Mesendoderm (in vitro differentiated cells): ENCODE measurements around the gene TBATA.

Experiments
- DNase-seq: peaks from one replicate; pipeline ENCODE4 v3.0.0; 2013
- H2AK5ac ChIP-seq: 2 replicates; pipeline ENCODE4 v1.6.1; 2013; ENCODE audit warnings: low read length, inconsistent platforms
- H2BK120ac ChIP-seq: 2 replicates; pipeline ENCODE4 v1.6.1; 2013; ENCODE audit warnings: low read depth, mild to moderate bottlenecking, low read length, moderate library complexity, mixed read lengths
- H2BK15ac ChIP-seq: replicated peaks from 2 replicates; pipeline ENCODE4 v1.6.1; 2013; ENCODE audit warnings: low read depth, mild to moderate bottlenecking, moderate library complexity
- H2BK5ac ChIP-seq: 2 replicates; pipeline ENCODE4 v1.6.1; 2013; ENCODE audit warnings: low read length, inconsistent platforms
- H3K18ac ChIP-seq: 2 replicates; pipeline ENCODE4 v1.6.1; 2013; ENCODE audit warnings: mild to moderate bottlenecking, low read length, mixed read lengths
- H3K23ac ChIP-seq: one replicate; pipeline ENCODE4 v1.6.1; 2013; ENCODE audit warnings: low read length
- H3K27ac ChIP-seq: 2 replicates; pipeline ENCODE4 v1.5.1; 2013; ENCODE audit warnings: low read depth, mild to moderate bottlenecking, inconsistent platforms, low read length, moderate library complexity
- H3K27me3 ChIP-seq: 2 replicates; pipeline ENCODE4 v1.6.1; 2013; ENCODE audit warnings: low read length, control low read depth, mild to moderate bottlenecking, inconsistent platforms; ENCODE audit not compliant: insufficient read depth, poor library complexity
- H3K36me3 ChIP-seq: 2 replicates; pipeline ENCODE4 v1.6.1; 2013; ENCODE audit warnings: low read length, inconsistent platforms; ENCODE audit not compliant: control insufficient read depth, insufficient read depth
- H3K4ac ChIP-seq: one replicate; pipeline ENCODE4 v1.6.1; 2013; ENCODE audit warnings: low read depth, mild to moderate bottlenecking, low read length, moderate library complexity
- H3K4me1 ChIP-seq: 2 replicates; pipeline ENCODE4 v1.6.1; 2013; ENCODE audit warnings: low read depth, low read length, inconsistent platforms; ENCODE audit not compliant: control insufficient read depth
- H3K4me2 ChIP-seq: 2 replicates; pipeline ENCODE4 v1.6.1; 2013; ENCODE audit warnings: low read length
- H3K4me3 ChIP-seq: 2 replicates; pipeline ENCODE4 v1.5.1; 2013; ENCODE audit warnings: mild to moderate bottlenecking, low read length
- H3K56ac ChIP-seq: one replicate; pipeline ENCODE4 v1.6.1; 2013; ENCODE audit warnings: low read length
- H3K79me1 ChIP-seq: 2 replicates; pipeline ENCODE4 v1.6.1; 2013; ENCODE audit warnings: low read length, inconsistent platforms
- H3K79me2 ChIP-seq: 2 replicates; pipeline ENCODE4 v1.6.1; 2013; ENCODE audit warnings: mild to moderate bottlenecking, low read length; ENCODE audit not compliant: control insufficient read depth, insufficient read depth
- H3K9ac ChIP-seq: 2 replicates; pipeline ENCODE4 v1.6.1; 2013; ENCODE audit warnings: low read length, inconsistent platforms
- H4K5ac ChIP-seq: one replicate; pipeline ENCODE4 v1.6.1; 2013; ENCODE audit warnings: low read length
- H4K8ac ChIP-seq: one replicate; pipeline ENCODE4 v1.6.1; 2013; ENCODE audit warnings: low read depth, mild to moderate bottlenecking, control low read depth, low read length, moderate library complexity
- WGBS: extraction: QIAGEN DNeasy Blood & Tissue Kit; methylation state at CpG from one replicate; pipeline ENCODE4 v1.1.7; 2013; ENCODE audit warnings: low lambda C conversion rate, missing lambda C conversion rate; ENCODE audit not compliant: insufficient coverage; ENCODE audit errors: extremely low coverage; 5-methylcytosine and 5-hydroxymethylcytosine counted together

The TBATA gene

DNA sequence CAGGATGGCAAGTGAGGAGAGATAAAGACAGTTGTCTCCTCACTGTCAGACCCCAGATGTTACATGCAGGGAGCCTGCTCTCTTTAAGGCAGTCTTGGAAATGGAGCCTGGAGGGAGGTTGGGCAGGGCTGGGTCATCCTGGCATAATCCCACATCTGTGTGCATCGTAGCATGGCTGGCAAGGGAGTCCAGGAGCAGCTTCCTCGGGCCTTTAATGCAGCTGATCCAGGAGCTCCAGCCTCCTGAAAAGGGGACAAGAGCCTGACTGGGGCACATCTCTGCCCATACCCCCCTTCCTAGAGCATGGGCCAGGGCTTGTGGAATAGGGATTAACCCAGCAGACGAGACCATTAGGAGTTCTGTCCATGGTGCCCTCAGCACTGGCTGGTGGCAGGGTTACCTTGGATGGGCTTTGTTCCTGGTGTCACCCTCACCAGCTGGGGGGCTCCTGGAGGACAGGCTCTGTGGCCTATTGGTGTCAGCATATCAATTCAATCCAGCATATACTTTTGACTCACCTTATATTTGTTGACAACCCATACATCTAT lies 34.9 kb downstream of the TBATA start:
- no peak overlapping the region for H4K8ac ChIP-seq
- no peak overlapping the region for H2BK120ac ChIP-seq
- H3K4ac ChIP-seq: no peak overlapping the region
- no CpG with 5 or more reads among the region's 3 CpGs for WGBS
- no peak overlapping the region for H2AK5ac ChIP-seq
- H3K27ac ChIP-seq: no peak overlapping the region
- H2BK5ac ChIP-seq: no peak overlapping the region
- no peak overlapping the region for H3K4me3 ChIP-seq
- no peaks in the 10 kb centered on the region for H3K36me3 ChIP-seq
- H4K5ac ChIP-seq: no peak overlapping the region
- no peak for DNase-seq
- H3K23ac ChIP-seq: no peak overlapping the region
- no peak overlapping the region for H3K4me2 ChIP-seq
- H3K18ac ChIP-seq: no peak overlapping the region
- H3K9ac ChIP-seq: no peak overlapping the region
- H3K56ac ChIP-seq: no peak overlapping the region
- H3K27me3 ChIP-seq: no peaks in the 10 kb centered on the region
- H3K79me2 ChIP-seq: no peaks in the 10 kb centered on the region
- no peak overlapping the region for H2BK15ac ChIP-seq
- H3K79me1 ChIP-seq: no peaks in the 10 kb centered on the region
- H3K4me1 ChIP-seq: no peaks in the 10 kb centered on the region

DNA sequence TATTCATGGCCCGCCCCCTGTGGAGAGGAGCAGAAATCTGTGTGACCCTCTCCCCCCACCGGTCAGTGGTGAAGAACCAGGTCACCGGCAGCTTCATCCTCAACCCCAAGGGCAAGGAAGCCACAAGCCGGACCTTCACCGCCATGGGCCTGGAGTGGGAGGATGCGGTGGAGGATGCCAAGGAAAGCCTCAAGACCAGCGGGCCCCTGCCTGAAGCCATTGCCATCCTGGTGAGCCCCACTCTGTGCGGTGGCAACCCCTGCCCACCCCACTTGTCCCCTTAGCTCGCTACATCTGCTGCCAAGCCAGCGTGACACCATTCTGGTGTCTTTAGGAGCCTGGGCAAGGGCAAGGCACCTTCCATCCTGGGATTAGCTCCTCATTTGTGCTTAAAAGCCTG lies 35.4 kb downstream of the TBATA start:
- H3K9ac ChIP-seq: no peak overlapping the region
- H2AK5ac ChIP-seq: no peak overlapping the region
- H3K23ac ChIP-seq: no peak overlapping the region
- H3K4me3 ChIP-seq: no peak overlapping the region
- H2BK15ac ChIP-seq: no peak overlapping the region
- no CpG with 5 or more reads among the region's 10 CpGs for WGBS
- H3K4ac ChIP-seq: no peak overlapping the region
- no peak overlapping the region for H2BK120ac ChIP-seq
- H4K8ac ChIP-seq: no peak overlapping the region
- H2BK5ac ChIP-seq: no peak overlapping the region
- no peaks in the 10 kb centered on the region for H3K79me1 ChIP-seq
- H3K79me2 ChIP-seq: no peaks in the 10 kb centered on the region
- H3K4me2 ChIP-seq: no peak overlapping the region
- no peak overlapping the region for H3K27ac ChIP-seq
- no peak overlapping the region for H3K56ac ChIP-seq
- H3K4me1 ChIP-seq: no peaks in the 10 kb centered on the region
- H3K18ac ChIP-seq: no peak overlapping the region
- DNase-seq: no peak
- no peaks in the 10 kb centered on the region for H3K36me3 ChIP-seq
- no peak overlapping the region for H4K5ac ChIP-seq
- no peaks in the 10 kb centered on the region for H3K27me3 ChIP-seq

DNA sequence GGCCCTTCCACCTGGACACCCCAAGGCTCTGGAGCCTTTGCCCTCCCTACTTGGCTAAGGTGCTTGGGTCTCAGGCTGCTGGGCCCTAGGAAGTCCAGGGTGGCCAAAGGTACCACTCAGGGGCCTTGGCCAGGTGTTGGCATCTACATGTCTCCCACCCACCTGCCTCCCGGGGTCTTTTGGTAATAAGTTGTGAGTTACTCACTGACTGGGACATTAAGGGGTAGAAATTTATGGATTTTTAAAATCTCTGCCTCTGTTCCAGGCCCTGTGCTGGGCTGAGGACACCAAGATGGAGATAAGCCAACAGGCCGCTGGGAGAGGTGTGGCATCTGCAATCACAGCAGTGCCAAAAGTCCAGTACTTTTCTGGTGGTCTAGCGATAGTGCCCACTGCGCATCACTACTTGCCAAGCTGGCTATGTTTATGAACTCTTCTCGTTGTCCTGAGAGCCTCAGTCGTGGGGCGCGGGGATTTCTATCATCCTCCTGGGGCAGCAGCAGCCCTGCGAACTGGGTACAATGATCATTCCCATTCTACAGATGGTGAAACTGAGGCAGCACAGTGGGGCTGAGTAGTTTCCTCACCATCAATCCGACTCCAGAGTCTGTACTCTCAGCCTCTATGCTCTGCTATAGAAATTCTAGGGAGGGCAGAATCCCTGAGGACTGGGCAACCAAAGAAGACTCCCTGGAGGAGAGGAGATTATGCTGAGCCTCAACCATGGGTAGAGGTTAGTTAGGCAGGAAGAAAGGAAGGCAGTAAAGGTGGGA lies 36.2 kb downstream of the TBATA start:
- no peak overlapping the region for H3K56ac ChIP-seq
- H3K79me2 ChIP-seq: no peaks in the 10 kb centered on the region

DNA sequence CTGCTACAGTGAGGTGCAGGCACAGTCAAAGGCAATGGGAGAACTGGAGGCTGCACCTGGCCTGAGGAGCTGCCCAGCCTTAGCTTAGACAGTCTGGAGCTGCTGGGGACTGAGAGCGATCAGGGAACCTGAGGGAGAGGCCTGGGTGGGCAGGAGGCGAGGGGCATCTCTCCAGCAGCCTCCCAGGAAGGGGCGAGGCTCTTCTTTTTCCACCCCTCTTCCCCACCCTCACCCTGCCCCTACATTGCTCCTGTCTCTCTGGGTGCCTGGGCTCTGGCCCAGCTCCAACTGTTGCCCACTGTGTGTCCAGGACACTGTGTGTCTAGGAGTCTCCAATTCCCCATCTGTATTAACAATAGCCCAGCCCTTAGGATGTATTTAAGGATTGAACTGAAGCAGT lies 36.9 kb downstream of the TBATA start:
- DNase-seq: no peak
- no CpG with 5 or more reads among the region's 3 CpGs for WGBS
- H3K56ac ChIP-seq: no peak overlapping the region

More for the DNA sequence above, 36.2 kb downstream of the TBATA start:
- H3K27ac ChIP-seq: no peak overlapping the region
- H3K4ac ChIP-seq: no peak overlapping the region
- H3K4me1 ChIP-seq: no peaks in the 10 kb centered on the region
- H2BK120ac ChIP-seq: no peak overlapping the region
- no peak overlapping the region for H3K18ac ChIP-seq
- H4K8ac ChIP-seq: no peak overlapping the region
- H3K79me1 ChIP-seq: no peaks in the 10 kb centered on the region
- H3K27me3 ChIP-seq: no peaks in the 10 kb centered on the region
- DNase-seq: no peak
- no peak overlapping the region for H4K5ac ChIP-seq
- no peak overlapping the region for H3K23ac ChIP-seq
- no CpG with 5 or more reads among the region's 10 CpGs for WGBS
- H2AK5ac ChIP-seq: no peak overlapping the region
- H3K4me2 ChIP-seq: no peak overlapping the region
- no peaks in the 10 kb centered on the region for H3K36me3 ChIP-seq
- H3K9ac ChIP-seq: no peak overlapping the region
- H2BK5ac ChIP-seq: no peak overlapping the region
- H2BK15ac ChIP-seq: no peak overlapping the region
- no peak overlapping the region for H3K4me3 ChIP-seq

DNA sequence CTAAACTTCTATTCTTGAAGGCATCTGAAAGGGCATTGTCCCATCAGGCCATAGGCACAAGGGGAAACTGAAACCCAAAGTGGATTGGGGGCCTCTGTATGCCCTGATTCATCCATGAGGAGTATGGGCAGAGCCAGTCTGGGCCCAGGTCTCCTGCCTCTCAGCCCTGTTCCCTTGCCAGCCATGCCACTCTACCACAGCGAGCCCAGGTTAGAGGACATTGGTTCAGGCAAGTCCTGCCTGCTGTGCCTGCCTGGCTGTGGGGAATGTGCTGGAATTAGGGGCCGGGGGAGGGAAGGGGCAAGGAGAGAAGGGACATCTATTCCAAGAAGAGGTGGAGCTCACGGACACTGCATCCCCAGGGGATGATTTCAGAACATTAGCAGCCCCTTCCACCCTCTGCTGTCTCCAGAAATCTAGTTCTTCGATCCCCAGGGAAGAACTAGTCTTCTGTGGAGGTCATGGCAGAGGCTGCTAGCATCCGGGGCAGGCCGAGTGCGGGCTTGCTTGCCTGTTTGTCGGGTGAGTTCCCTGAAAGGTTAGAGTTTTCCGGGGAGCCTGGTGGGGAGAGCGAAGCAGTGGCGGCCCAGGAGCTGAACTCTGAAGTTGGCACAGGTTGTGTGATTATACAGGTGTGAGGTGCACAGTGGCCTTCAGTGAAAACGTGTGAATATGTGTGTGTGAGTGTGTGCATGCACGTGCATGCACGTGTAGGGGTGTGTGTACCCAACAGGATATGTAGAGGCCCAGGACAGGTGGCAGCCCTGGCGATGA lies 37.8 kb downstream of the TBATA start:
- H3K4me1 ChIP-seq: no peaks in the 10 kb centered on the region
- no peak overlapping the region for H3K18ac ChIP-seq
- H3K9ac ChIP-seq: no peak overlapping the region
- no peak overlapping the region for H3K23ac ChIP-seq
- H3K4me2 ChIP-seq: no peak overlapping the region
- H3K56ac ChIP-seq: no peak overlapping the region
- no peak overlapping the region for H3K4me3 ChIP-seq
- WGBS: no CpG with 5 or more reads among the region's 15 CpGs
- H2BK5ac ChIP-seq: no peak overlapping the region
- no peak overlapping the region for H4K8ac ChIP-seq
- H3K4ac ChIP-seq: no peak overlapping the region
- H3K27me3 ChIP-seq: no peaks in the 10 kb centered on the region
- H2BK15ac ChIP-seq: no peak overlapping the region
- no peak for DNase-seq
- H2BK120ac ChIP-seq: no peak overlapping the region
- H2AK5ac ChIP-seq: no peak overlapping the region
- H3K79me1 ChIP-seq: no peaks in the 10 kb centered on the region
- H4K5ac ChIP-seq: no peak overlapping the region
- no peak overlapping the region for H3K27ac ChIP-seq
- H3K36me3 ChIP-seq: no peaks in the 10 kb centered on the region
- H3K79me2 ChIP-seq: no peaks in the 10 kb centered on the region

More for the DNA sequence above, 36.9 kb downstream of the TBATA start:
- no peaks in the 10 kb centered on the region for H3K79me1 ChIP-seq
- no peak overlapping the region for H2AK5ac ChIP-seq
- H3K4me1 ChIP-seq: no peaks in the 10 kb centered on the region
- H3K4me2 ChIP-seq: no peak overlapping the region
- H3K4me3 ChIP-seq: no peak overlapping the region
- no peaks in the 10 kb centered on the region for H3K79me2 ChIP-seq
- H3K18ac ChIP-seq: no peak overlapping the region
- no peaks in the 10 kb centered on the region for H3K36me3 ChIP-seq
- no peak overlapping the region for H4K5ac ChIP-seq
- H2BK5ac ChIP-seq: no peak overlapping the region
- no peak overlapping the region for H3K23ac ChIP-seq
- no peak overlapping the region for H3K9ac ChIP-seq
- H4K8ac ChIP-seq: no peak overlapping the region
- H3K27ac ChIP-seq: no peak overlapping the region
- H2BK15ac ChIP-seq: no peak overlapping the region
- H3K4ac ChIP-seq: no peak overlapping the region
- no peak overlapping the region for H2BK120ac ChIP-seq
- no peaks in the 10 kb centered on the region for H3K27me3 ChIP-seq
